HCT116 (cell line): ENCODE data around the gene PTDSS2.

ENCODE experiments used
- EZH2 ChIP-seq: fragments of 200-600 bp; sonication (generic); IDR thresholded peaks from 2 replicates; pipeline ENCODE4 v1.6.1; 2017; ENCODE audit warnings: antibody characterized with exemption, mixed run types
- EZH2phosphoT487 ChIP-seq: fragments of 200-600 bp; IDR thresholded peaks from 2 replicates; pipeline ENCODE4 v1.6.1; 2018; ENCODE audit warnings: antibody characterized with exemption, borderline replicate concordance
- POLR2AphosphoS5 ChIP-seq: IDR thresholded peaks from 2 replicates; pipeline ENCODE4 v1.6.1; 2011; ENCODE audit warnings: mild to moderate bottlenecking, low read depth, low read length, moderate library complexity
- TF ChIP-seq, protein P1 (sequence below), 3 experiments: fragments of 200-600 bp in 1 of 3; sonication (generic) in 1 of 3; IDR thresholded peaks in 2 of 3; conservative IDR thresholded peaks in 1 of 3; 2 replicates each; pipeline ENCODE4 v1.5.1; 2012 to 2017; ENCODE audit warnings: low read depth in 2 of 3, low read length in 2 of 3, antibody characterized with exemption in 1 of 3, borderline replicate concordance in 1 of 3, control low read depth in 1 of 3, mild to moderate bottlenecking in 1 of 3, mixed read lengths in 1 of 3, mixed run types in 1 of 3, moderate library complexity in 1 of 3; ENCODE audit not compliant: insufficient read depth in 1 of 3
- TF ChIP-seq, protein P2 (sequence below): IDR thresholded peaks from 2 replicates; pipeline ENCODE4 v1.6.1; 2012

DNA sequence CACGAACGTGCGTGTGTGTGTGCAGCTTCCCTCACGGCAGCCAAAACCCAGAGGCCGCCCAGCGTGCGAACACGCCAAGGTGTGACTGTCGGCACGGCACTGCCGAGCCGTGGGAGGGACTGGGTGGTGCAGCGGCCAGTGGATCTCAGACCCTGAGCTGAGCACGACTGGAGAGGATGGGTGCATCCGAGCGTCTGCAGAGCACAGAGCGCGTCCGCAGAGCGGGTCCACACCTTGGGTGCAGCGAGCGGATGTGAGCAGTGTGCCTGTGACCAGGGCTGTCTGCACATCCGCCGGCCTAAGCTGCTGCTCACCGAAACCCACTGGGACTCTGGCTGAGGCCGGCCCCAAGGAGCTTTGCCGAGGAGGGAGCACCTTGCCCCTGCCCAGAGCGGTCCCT is 22.7 kb downstream of the PTDSS2 start:
- TF ChIP-seq, protein P1, sequence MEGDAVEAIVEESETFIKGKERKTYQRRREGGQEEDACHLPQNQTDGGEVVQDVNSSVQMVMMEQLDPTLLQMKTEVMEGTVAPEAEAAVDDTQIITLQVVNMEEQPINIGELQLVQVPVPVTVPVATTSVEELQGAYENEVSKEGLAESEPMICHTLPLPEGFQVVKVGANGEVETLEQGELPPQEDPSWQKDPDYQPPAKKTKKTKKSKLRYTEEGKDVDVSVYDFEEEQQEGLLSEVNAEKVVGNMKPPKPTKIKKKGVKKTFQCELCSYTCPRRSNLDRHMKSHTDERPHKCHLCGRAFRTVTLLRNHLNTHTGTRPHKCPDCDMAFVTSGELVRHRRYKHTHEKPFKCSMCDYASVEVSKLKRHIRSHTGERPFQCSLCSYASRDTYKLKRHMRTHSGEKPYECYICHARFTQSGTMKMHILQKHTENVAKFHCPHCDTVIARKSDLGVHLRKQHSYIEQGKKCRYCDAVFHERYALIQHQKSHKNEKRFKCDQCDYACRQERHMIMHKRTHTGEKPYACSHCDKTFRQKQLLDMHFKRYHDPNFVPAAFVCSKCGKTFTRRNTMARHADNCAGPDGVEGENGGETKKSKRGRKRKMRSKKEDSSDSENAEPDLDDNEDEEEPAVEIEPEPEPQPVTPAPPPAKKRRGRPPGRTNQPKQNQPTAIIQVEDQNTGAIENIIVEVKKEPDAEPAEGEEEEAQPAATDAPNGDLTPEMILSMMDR (IDR thresholded peaks at IDR 0.05 in 2 of 3, conservative IDR thresholded peaks at IDR 0.05 in 1 of 3; ENCODE audit: borderline replicate concordance in 1 of 3, insufficient read depth in 1 of 3, low read depth in 2 of 3, low read length in 2 of 3): no peak
- TF ChIP-seq EZH2phosphoT487 (no peak), POLR2AphosphoS5 (no peak), EZH2 (no peak)
- TF ChIP-seq, protein P2, sequence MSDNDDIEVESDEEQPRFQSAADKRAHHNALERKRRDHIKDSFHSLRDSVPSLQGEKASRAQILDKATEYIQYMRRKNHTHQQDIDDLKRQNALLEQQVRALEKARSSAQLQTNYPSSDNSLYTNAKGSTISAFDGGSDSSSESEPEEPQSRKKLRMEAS: no peak
